H1 (cell line): ENCODE results near the gene ARHGAP10.

Experiments used
- ASH2L ChIP-seq: fragments of 200-600, 300-600 bp; sonication (generic); IDR thresholded peaks from one replicate; pipeline ENCODE4 v1.7.1; 2017; ENCODE audit warnings: low read length
- BRCA1 ChIP-seq: IDR thresholded peaks from 2 replicates; pipeline ENCODE4 v1.6.1; 2012; ENCODE audit warnings: low read depth, low read length, improper control_type of control experiment
- CHD1 ChIP-seq: IDR thresholded peaks from 2 replicates; pipeline ENCODE4 v1.6.1; 2012; ENCODE audit warnings: low read depth, low read length, improper control_type of control experiment
- CHD7 ChIP-seq: fragments of 300-600 bp; sonication (generic); IDR thresholded peaks from 2 replicates; pipeline ENCODE4 v1.7.1; 2012; ENCODE audit warnings: low read length, moderate library complexity, mild to moderate bottlenecking, inconsistent platforms; ENCODE audit not compliant: insufficient replicate concordance
- CREB1 ChIP-seq: IDR thresholded peaks from 2 replicates; pipeline ENCODE4 v1.6.1; 2012; ENCODE audit warnings: inconsistent platforms
- EZH2 ChIP-seq: fragments of 200-600 bp; sonication (generic); IDR thresholded peaks from 2 replicates; pipeline ENCODE4 v1.7.1; 2012; ENCODE audit warnings: low read depth, mild to moderate bottlenecking, moderate library complexity, low read length, inconsistent platforms; ENCODE audit not compliant: severe bottlenecking
- HDAC2 ChIP-seq, 2 experiments: fragments of 300-600 bp in 1 of 2; sonication (generic) in 1 of 2; IDR thresholded peaks; 2 replicates each; pipeline ENCODE4 v1.6.1; 2011 to 2012; ENCODE audit warnings: low read depth in 2 of 2, low read length in 2 of 2, mild to moderate bottlenecking in 2 of 2, moderate library complexity in 2 of 2, borderline replicate concordance in 1 of 2, inconsistent platforms in 1 of 2
- HDAC6 ChIP-seq: IDR thresholded peaks from one replicate; pipeline ENCODE4 v1.7.1; 2012; ENCODE audit warnings: low read depth, mild to moderate bottlenecking, inconsistent platforms, low read length, moderate library complexity
- POLR2AphosphoS5 ChIP-seq: IDR thresholded peaks from 2 replicates; pipeline ENCODE4 v1.6.1; 2011; ENCODE audit warnings: low read depth, low read length
- TCF12 ChIP-seq: IDR thresholded peaks from 2 replicates; pipeline ENCODE4 v1.6.1; 2011; ENCODE audit warnings: low read depth, mild to moderate bottlenecking, low read length
- USF2 ChIP-seq: IDR thresholded peaks from 2 replicates; pipeline ENCODE4 v1.6.1; 2011; ENCODE audit warnings: low read length, improper control_type of control experiment
- ZNF274 ChIP-seq: IDR thresholded peaks from 2 replicates; pipeline ENCODE4 v1.7.0; 2012; ENCODE audit warnings: low read length, borderline replicate concordance; ENCODE audit errors: extremely low read depth
- TF ChIP-seq, protein P1 (sequence below), 3 experiments: IDR thresholded peaks; 1 replicate in 2 of 3; 2 replicates in 1 of 3; pipeline versions ENCODE4 v1.5.1 to v1.6.1; 2011; ENCODE audit warnings: low read length in 3 of 3, mild to moderate bottlenecking in 3 of 3, inconsistent platforms in 2 of 3, low read depth in 1 of 3, moderate library complexity in 1 of 3; ENCODE audit not compliant: insufficient read depth in 1 of 3; ENCODE audit errors: control extremely low read depth in 1 of 3
- TF ChIP-seq, protein P2 (sequence below): IDR thresholded peaks from 2 replicates; pipeline ENCODE4 v1.6.1; 2012; ENCODE audit warnings: inconsistent platforms

- TF ChIP-seq, protein P1, sequence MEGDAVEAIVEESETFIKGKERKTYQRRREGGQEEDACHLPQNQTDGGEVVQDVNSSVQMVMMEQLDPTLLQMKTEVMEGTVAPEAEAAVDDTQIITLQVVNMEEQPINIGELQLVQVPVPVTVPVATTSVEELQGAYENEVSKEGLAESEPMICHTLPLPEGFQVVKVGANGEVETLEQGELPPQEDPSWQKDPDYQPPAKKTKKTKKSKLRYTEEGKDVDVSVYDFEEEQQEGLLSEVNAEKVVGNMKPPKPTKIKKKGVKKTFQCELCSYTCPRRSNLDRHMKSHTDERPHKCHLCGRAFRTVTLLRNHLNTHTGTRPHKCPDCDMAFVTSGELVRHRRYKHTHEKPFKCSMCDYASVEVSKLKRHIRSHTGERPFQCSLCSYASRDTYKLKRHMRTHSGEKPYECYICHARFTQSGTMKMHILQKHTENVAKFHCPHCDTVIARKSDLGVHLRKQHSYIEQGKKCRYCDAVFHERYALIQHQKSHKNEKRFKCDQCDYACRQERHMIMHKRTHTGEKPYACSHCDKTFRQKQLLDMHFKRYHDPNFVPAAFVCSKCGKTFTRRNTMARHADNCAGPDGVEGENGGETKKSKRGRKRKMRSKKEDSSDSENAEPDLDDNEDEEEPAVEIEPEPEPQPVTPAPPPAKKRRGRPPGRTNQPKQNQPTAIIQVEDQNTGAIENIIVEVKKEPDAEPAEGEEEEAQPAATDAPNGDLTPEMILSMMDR (IDR thresholded peaks at IDR 0.05; ENCODE audit: control extremely low read depth in 1 of 3, insufficient read depth in 1 of 3, low read depth in 1 of 3, low read length in 3 of 3), result no peak
- TF ChIP-seq ASH2L (no peak), ZNF274 (no peak), CREB1 (no peak), HDAC6 (no peak), POLR2AphosphoS5 (no peak), BRCA1 (no peak), CHD1 (no peak), EZH2 (no peak), HDAC2 (IDR thresholded peaks at IDR 0.05; ENCODE audit: borderline replicate concordance in 1 of 2, low read depth in 2 of 2, low read length in 2 of 2) (no peak), USF2 (no peak), TCF12 (no peak), CHD7 (no peak)
- TF ChIP-seq, protein P2, sequence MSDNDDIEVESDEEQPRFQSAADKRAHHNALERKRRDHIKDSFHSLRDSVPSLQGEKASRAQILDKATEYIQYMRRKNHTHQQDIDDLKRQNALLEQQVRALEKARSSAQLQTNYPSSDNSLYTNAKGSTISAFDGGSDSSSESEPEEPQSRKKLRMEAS, result no peak
These were observed 377.3 kb downstream of the ARHGAP10 start for GRCh38 chr4:148109216-148109615.
